NCI-H1436 (cell line): ENCODE data around the gene POLR1G.
"Not testable (repeated sequence)": the region's sequence is repeated elsewhere in the genome, so short reads cannot be mapped to it uniquely, and the experiment has no call there.

Source experiments
- DNase-seq: peaks from one replicate; lab custom pipeline; 2025; lab: John Stamatoyannopoulos, UW

Gene POLR1G

DNA sequence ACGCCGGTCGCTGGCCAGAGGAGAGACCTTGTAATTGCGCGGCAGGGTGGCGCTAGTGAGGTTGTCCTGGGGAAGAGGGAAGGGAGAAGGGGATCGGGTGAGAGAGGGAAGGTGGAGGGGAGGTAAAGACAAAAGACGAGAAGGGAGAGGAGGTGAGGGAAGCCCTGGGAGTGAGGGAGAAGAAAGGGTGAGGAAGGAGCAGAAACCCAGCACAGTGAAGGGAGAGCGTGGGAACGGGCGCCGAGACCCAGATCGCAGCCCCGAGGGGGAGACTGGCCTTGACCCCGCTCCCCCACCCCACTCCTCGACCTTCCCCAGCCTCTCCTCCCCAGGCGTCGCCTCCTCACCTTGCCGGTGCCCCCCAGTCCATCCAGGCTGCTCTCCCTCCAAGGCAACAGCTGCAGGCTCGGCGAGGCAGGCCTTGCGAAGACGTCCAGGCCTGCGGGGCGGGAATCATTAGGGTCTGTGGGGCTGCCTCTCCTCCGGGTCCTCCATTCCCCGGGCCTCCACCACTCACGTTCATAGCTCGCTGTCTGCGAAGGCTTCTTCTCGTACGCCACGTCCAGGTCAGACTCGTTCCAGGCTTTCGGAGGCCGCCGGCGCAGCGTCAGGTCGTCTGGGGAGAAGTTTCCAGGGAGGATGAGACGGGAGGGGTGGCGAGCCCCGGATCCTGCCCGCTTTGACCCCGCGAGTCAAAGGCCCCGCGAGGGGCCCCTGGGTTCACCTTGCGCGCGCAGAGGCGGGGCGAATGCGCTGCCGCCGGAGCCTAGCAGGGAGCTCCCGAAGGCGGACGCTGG, 10.4 kb upstream of the POLR1G start:
- no peak for DNase-seq

DNA sequence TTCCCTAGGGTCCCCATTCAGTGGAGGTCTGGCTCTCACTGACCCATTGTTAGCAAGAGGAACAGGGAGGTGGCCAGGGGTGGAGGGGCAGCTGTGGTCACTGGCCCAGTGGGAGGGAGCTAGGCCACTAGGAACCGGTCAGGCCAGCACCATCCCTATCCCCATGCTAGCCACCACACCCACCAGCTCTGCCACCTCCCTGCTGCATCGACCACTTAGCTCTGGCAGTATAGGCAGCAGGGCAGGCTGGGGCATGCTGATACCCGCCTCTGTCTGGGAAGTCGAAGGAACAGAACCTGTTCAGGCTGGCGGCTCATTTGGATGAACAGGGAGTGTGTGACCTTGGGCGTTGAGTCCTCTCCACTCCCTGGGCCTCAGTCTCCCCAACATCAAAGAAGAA, 6.3 kb upstream of the POLR1G start:
- DNase-seq, result no peak

DNA sequence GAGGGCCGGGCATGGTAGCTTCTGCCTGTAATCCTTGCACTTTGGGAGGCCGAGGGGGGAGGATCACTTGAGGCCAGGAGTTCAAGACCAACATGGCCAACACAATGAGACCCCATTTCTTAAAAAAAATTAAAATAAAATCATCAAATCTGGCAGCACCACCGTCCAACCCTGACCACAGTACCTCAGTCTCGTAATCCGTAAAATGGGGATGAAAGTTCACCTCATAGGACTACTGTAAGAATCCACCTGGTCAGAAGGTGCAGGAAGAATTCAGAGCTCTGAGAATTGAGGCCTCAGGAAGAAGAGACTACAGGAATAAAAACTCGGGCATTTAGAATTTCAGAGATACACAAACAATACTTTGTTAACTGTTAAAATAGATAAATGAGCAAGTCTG, 4.6 kb upstream of the POLR1G start:
- DNase-seq, result no peak

DNA sequence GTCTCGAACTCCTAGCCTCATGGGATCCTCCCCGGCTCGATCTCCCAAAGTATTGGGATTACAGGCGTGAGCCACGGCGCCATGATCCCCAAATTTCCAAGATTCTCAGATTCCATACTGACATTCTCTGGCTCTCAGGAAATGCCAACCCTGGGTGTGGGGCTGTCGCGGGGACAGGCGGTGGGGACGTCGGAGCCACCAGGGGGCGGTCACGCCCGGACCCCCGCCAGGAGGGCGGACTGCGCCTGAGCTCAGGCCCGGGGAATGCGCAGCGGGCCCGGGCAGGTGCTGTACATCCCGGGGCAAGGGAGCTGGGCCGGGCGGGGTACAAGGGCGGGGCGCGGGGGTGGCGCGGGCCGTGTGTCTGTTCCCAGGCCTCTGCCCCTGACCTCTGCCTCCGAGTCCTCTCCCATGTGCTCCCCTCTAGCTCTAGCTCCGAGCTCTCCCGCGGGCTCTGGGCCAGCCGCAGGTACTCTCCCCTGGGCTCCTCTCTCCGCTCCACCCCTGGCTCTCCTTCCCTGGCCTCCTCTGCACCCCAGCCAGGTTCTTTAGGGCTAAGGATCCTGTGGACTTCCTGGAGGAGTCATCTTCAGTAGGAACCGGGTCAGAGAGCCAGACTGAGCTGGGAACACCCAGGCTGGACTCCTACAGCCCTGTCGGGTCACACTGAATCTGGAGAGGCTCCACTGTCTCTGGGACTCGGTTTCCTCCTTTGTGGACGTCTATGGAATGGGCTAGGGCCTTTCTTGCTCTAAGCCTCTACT, 4.0 kb upstream of the POLR1G start:
- DNase-seq, result no peak

DNA sequence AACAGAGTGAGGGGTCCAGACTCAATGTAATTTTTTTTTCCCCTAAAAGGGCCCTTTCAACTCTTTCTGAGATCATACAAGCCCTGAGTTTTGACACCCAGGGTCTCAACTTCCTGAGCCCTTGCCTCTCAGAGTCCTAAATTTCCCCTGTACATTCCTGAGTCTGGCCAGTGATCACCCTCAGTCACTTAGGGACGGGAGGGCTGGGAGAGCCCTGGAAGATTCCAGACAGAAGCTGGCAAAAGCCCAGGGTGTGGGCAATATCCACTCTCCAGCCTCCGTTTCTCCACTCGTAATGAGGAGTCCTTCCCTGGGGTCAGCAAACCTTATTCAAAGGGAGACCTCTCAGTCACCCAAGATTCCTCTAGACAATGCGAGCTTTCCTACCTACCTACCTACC, 3.2 kb upstream of the POLR1G start:
- no peak for DNase-seq

DNA sequence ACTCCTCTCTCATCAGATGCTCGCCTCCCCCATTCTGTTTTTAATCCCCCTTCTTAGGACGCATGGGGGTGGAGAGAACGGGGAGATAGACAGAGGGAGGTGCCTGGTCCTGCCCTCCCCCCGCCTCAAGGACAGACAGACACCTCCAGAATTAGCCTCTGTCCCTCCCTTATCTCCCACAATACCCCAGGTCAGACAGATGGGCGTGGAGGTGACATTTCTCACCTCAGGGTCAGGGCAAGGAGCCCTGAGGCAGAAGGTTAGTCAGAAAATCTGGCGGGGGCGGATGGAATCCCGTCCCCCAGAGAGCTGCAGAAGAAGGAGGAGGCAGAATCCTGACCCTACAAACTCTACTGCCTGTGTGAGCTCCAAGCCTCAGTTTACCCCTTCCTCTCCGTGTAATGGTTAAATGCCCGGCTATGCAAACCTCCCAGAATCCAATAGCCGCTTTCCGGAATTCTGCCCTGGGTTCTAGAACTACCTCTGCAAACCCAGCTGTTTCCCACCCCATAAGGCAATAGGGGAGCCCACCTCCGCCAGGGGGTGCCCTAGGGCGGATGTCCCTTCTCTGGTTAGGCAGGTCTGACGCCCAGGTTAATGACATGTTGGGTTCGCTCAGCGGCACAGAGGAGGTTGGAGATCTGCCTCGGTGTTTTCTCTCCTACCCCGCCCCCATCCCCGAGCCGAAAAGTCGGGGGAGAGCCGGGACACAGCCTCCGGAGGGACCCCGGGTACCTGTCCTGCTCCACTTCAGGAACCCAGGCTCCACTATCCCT, 2.5 kb upstream of the POLR1G start:
- DNase-seq, result peak; percentile 54

DNA sequence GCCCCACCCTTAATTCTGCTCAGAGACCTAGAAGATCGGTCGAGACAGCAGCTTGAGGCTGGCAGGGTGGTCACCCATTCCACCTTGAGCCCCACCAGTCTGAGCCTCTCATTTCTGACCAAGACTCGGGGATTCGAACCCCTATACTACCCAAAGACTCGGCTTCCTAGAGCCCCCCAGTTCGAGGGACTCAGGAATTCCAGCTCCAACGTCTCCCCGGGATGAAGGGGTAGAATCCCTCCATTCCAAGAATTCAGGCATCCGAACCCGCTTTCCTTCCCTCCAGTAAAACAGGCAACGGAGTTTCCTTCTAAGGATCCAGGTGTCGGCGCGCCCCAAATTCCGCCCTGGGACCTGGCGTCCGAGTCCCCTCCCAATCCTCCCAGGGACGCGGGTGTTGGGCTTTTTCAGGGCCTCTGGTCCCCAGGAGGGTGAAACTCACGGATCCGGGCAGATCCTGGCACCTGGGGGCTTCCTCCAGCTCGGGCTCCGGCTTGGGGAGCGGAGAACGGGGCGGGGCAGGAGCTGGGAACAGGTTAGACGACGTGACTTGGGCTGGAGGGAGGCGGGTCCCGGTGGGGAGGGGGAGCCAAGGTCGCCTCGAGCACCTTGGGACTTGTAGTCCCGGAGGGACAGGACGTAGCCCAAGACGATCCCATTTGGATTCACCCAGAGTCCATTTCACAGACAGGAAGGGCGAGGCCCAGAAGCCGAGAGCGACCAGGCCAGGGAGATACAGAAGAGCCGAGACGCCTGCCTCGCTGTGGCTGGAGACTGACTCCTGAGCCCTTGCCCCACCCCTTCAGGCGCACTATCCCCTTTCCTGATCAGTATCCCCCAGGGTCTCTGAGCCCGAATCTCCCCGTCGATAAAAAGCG, 1.6 kb upstream of the POLR1G start, which contains the start of gene PPP1R13L:
Gene PPP1R13L (minus strand): TSS at position 513 of the 878 bp plus-strand sequence. CDS start 6,751 bp downstream, outside the sequence.
- peak; percentile 81 for DNase-seq

DNA sequence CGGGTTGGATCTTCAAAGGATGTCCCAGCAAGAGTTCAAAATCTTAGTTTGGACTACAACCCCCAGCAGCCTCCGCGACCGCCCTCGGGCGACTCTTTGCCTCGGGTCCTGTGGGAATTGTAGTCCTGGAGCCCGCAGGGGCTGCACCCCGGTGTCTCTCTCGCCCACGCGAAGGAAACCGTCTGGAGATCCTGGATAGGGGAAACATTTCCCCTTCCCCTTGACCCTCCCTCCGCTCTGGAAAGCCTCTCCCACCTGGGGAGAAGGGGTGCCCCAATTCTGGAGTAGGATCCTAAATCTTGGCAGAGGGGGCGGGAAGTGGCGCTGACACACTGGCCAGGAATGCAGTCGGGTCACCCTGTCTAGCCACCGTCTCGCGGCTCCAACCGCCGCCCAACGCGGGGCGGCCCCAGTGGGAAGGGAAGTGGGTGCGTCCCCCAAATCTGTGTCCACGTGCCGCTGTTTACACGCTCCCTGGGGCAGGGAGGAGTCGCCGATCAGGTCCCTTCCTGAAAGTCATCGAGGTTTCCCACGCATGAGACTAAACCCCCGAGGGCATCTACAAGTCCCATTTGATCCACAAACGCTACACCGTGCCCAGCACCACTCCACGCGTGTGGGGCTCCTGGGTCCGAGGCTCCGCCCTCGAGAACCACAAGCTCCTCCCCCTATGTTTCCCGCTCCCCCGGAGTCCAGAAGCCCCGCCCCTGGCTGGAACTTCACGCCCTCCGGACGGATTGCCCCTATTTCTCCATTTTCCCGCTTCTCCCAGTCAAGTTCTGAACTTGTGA, 814 bp upstream of the POLR1G start:
- DNase-seq, result peak; percentile 91

DNA sequence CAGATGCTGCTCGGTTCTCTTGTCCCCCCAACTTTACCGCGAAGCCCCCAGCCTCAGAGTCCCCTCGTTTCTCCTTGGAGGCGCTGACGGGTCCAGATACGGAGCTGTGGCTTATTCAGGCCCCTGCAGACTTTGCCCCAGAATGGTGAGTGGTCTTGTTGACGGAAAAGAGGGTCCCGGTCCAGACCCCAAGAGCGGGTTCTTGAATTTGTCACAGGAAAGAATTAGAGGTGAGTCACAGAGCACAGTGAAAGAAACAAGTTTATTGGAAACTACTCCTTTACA, 589 bp downstream of the POLR1G start:
- no peak for DNase-seq

DNA sequence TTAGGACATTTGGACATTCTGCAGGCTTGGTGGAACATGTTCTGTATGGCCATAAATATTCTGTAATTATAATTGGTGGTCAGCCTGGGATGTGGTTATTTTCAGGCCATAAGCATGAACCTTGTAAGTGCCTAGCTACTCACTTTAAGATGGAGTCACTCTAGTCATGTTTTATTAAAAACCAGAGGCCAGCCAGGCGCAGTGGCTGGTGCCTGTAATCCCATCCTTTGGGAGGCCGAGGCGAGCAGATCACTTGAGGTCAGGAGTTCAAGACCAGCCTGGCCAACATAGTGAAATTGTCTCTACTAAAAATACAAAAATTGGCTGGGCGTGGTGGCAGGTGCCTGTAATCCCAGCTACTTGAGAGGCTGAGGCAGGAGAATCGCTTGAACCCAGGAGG, 1.1 kb downstream of the POLR1G start:
- not testable (repeated sequence) for DNase-seq

DNA sequence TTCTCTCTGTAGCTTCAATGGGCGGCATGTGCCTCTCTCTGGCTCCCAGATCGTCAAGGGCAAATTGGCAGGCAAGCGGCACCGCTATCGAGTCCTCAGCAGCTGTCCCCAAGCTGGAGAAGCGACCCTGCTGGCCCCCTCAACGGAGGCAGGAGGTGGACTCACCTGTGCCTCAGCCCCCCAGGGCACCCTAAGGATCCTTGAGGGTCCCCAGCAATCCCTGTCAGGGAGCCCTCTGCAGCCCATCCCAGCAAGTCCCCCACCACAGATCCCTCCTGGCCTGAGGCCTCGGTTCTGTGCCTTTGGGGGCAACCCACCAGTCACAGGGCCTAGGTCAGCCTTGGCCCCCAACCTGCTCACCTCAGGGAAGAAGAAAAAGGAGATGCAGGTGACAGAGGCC, 1.7 kb downstream of the POLR1G start:
- DNase-seq, result no peak

DNA sequence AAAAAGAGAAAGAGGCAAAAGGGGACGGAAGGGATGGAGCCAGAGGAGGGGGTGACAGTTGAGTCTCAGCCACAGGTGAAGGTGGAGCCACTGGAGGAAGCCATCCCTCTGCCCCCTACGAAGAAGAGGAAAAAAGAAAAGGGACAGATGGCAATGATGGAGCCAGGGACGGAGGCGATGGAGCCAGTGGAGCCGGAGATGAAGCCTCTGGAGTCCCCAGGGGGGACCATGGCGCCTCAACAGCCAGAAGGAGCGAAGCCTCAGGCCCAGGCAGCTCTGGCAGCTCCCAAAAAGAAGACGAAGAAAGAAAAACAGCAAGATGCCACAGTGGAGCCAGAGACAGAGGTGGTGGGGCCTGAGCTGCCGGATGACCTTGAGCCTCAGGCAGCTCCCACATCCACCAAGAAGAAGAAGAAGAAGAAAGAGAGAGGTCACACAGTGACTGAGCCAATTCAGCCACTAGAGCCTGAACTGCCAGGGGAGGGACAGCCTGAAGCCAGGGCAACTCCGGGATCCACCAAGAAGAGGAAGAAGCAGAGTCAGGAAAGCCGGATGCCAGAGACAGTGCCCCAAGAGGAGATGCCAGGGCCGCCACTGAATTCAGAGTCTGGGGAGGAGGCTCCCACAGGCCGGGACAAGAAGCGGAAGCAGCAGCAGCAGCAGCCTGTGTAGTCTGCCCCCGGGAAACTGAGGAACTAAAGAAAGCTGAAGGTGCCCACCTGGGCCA, 2.5 kb downstream of the POLR1G start:
- DNase-seq, result no peak

DNA sequence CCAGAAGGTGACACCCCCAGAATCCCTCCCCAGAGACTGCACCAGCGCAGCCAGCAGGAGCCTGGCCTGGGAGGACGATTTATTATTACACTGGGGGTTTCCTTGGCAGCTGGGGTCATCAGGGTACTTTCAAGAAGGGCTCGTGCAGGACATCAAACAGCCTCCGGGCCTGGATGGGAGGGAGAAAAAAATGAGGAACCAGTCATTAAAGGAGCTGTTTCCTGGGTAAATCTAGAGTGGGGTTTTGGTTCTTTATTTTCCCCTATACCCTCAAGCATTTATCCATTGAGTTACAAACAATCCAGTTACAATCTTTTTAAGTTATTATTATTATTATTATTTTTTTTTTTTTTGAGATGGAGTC, 3.1 kb downstream of the POLR1G start:
- DNase-seq, result no peak

DNA sequence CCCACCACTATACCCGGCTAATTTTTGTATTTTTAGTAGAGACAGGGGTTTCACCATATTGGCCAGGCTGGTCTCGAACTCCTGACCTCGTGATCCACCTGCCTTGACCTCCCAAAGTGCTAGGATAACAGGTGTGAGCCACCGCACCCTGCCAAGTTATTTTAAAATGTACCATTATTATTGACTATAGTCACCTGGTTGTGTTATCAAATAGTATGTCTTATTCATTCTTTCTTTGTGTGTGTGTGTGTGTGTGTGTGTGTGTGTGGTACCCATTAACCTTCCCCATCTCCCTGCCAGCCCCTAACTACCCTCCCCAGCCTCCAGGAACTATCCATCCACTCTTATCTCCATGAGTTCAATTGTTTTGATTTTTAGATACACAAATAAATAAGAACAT, 3.9 kb downstream of the POLR1G start:
- DNase-seq, result not testable (repeated sequence)

DNA sequence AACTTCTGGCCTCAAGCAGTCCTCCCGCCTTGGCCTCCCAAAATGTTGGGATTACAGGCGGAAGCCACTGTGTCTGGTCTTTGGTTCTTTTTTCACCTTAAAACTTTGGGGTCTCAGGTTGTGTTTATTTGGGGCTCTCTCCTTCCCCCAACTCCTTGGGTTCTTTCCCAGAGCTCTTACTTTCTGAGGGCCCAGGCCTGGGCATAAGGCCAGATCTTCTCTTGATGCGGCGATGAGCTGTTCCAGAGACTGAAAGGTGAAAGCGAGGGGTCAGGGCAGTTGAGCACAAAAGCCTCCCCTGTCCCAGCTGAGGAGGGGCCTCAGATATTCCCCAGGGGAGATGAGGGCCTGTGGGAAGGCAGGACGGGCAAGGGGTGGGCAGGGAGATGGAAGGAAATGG, 7.1 kb downstream of the POLR1G start:
- no peak for DNase-seq

DNA sequence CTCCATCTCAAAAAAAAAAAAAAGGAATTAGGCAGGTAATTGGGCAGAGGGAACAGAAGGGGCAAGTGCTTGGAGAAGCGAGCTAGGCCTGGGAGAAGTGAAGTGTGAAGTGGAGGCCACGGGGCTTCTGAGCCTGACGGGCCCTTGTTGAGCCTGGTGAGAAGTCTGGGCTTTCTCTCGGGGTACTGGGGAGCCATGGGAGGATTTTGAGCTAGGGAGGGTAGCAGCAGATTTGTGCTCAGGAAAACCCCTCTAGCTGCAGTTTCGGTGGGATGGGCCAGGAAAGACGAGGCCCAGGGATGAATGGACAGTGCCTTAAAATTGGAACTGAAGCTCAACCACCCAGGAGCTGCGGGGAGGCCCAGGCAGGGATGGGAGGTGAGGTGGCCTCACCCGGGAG, 8.0 kb downstream of the POLR1G start:
- no peak for DNase-seq

DNA sequence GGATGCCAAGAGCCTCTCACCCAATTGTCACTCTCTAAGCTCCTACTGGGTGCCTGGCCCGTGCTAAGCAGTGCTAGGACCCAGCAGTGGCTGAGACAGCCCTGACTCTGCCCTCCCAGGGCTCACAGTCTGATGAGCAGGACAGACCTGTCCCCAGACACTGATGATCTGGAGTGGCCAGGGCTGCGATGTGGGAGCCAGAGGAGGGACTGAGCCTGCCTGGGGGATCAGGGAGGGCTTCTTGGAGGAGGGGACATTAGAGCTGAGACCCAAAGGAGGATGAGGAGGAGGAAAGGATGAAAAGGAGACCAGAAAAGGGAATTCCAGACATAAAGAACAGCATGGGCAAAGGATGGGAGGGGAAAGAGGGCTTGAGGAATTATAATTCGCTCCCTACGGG, 10.7 kb downstream of the POLR1G start:
- no peak for DNase-seq

DNA sequence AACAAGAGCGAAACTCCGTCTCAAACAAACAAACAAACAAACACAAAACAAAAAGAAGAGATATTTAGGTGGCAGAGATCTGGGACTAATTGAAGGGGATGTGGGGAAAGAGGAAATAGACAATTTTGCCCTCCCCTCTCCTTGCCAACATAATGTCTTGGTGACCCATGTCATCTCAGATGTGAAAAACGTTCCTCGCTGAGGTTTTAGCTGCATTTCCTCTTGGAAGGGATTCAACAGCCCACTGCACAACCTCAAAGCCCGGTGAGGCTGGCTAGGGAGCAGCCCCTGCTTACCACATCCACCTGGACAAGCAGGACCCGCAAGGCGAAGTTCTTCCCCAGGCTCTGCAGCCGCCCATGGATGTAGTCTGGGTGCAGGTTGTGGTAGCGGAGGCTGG, 12.4 kb downstream of the POLR1G start:
- DNase-seq, result no peak

DNA sequence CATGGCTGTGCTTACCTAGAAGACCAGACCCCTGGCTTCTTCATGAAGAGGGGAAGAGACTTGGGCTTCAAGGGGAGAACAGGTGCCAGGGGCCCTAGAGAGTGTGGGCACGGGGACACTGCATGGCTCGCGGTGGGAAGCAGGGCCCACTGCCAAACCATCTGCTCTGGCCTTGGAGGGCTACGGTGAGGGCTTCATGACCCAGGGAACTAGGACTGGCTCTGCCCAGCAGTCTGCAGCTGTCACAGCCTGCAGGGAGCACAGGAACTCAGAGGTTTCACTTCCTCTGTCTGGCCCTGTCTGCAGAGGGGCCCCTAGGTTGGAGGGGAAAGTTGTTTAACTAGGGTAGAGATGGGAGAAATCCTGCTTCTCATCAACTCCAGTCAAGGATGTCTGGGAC, 13.0 kb downstream of the POLR1G start:
- DNase-seq, result no peak

DNA sequence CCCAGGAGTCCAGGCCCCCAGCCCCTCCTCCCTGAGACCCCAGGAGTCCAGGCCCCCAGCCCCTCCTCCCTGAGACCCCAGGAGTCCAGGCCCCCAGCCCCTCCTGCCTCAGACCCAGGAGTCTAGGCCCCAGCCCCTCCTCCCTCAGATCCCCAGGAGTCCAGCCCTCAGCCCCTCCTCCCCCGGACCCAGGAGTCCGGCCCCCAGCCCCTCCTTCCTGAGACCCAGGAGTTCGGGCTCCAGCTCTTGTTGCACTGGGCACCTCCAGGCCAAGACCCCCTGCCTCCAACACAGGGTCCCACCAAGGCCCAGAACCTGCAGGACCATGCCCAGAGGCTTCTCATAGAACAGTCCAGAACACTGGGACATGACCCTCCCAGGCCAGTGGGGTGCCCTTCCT, 13.5 kb downstream of the POLR1G start:
- no peak for DNase-seq
